Thyroid gland (tissue), 4 donors: ENCODE measurements around the gene INHBE. TPM values are rescaled to one million over a fixed set of nuclear protein-coding genes. Genes with fewer than 3 reads are reported as not detected.
"Not testable (repeated sequence)": the region's sequence is repeated elsewhere in the genome, so short reads cannot be mapped to it uniquely, and the experiment has no call there.

Source experiments
- DNase-seq, 2 donors: peaks; one replicate each; pipeline ENCODE4 v3.0.0-alpha.2; 2019
- H3K27ac ChIP-seq, 3 donors: fragments of 200-600 bp; sonication (generic); 1 replicate in 2 of 3; 2 replicates in 1 of 3; pipeline ENCODE4 v1.5.1; 2016 to 2019; ENCODE audit warnings: mild to moderate bottlenecking in 1 of 3, moderate library complexity in 1 of 3
- H3K27me3 ChIP-seq: fragments of 200-600 bp; sonication (generic); one replicate; pipeline ENCODE4 v1.5.1; 2019
- H3K36me3 ChIP-seq, 2 donors: fragments of 200-600 bp; sonication (generic); one replicate each; pipeline ENCODE4 v1.5.1; 2016 to 2019
- H3K4me1 ChIP-seq, 2 donors: fragments of 200-600 bp; sonication (generic); one replicate each; pipeline ENCODE4 v1.5.1; 2017 to 2019
- H3K4me3 ChIP-seq, 3 donors: fragments of 200-600 bp; sonication (generic); replicated peaks in 1 of 3; 1 replicate in 2 of 3; 2 replicates in 1 of 3; pipeline ENCODE4 v1.5.1; 2016; ENCODE audit warnings: mild to moderate bottlenecking in 1 of 3
- H3K9me3 ChIP-seq: fragments of 200-600 bp; sonication (generic); one replicate; pipeline ENCODE4 v1.5.1; 2017
- CTCF ChIP-seq, 6 experiments: fragments of 200-600 bp in 3 of 6; fragments of 450-650 bp in 3 of 6; sonication (generic) in 3 of 6; IDR thresholded peaks; one replicate each; pipeline ENCODE4 v1.5.1; 2016 to 2019; ENCODE audit warnings: antibody characterized with exemption in 6 of 6, mild to moderate bottlenecking in 2 of 6, inconsistent platforms in 1 of 6, moderate library complexity in 1 of 6
- POLR2A ChIP-seq, 2 donors: fragments of 450-650 bp; IDR thresholded peaks; one replicate each; pipeline ENCODE4 v1.6.1; 2017; ENCODE audit warnings: antibody characterized with exemption in 2 of 2, mild to moderate bottlenecking in 2 of 2, moderate library complexity in 1 of 2
- WGBS, 2 donors: methylation state at CpG; one replicate each; pipeline ENCODE4 v1.1.5; 2017; 5-methylcytosine and 5-hydroxymethylcytosine counted together
- intact Hi-C: fragments of 100-400 bp; cut with DNase I; formaldehyde crosslinking; loops from one replicate; pipeline ENCODE4 v1.15.1; 2023
- total RNA-seq, 4 donors: library from RNA; depleted of rRNA; stranded (reverse); fragments of >200 nt; gene quantifications; one replicate each; pipeline ENCODE4 v1.2.3, GENCODE V29; 2016

The INHBE gene
- total RNA-seq, 4 donors from 2014 or later, result not detected

- Histone ChIP-seq H3K4me3 (no peak overlapping the region), H3K27me3 (no peaks in the 10 kb centered on the region), H3K27ac (no peak overlapping the region), H3K9me3 (no peaks in the 10 kb centered on the region), H3K36me3 (peaks cover 12 to 21% of the 10 kb centered on the region in 2 donors), H3K4me1 (peaks cover 7 to 14% of the 10 kb centered on the region in 2 donors)
- no peak for DNase-seq
- no peak for TF ChIP-seq POLR2A (IDR thresholded peaks at IDR 0.05)
- intact Hi-C loops, result no loop called here
- WGBS, 2 donors, result 92 to 93% methylated on average over 15 of the region's 15 CpGs
These were observed 36.5 kb downstream of the INHBE start for GRCh38 chr12:57491393-57492280.

- H3K27ac ChIP-seq, H3K27me3 ChIP-seq, DNase-seq, H3K9me3 ChIP-seq, H3K4me1 ChIP-seq, intact Hi-C loops, H3K4me3 ChIP-seq: not testable (repeated sequence)
- WGBS, 2 donors, result 95 to 97% methylated on average over 19 to 28 of the region's 48 CpGs
- H3K36me3 ChIP-seq, result peaks cover 23 to 36% of the 10 kb centered on the region in 2 donors
These were observed 40.1 kb downstream of the INHBE start for GRCh38 chr12:57495051-57495701.

- Histone ChIP-seq H3K36me3 (peaks cover 24 to 34% of the 10 kb centered on the region in 2 donors), H3K27ac (no peak overlapping the region), H3K4me1 (no peaks in the 10 kb centered on the region), H3K9me3 (no peaks in the 10 kb centered on the region), H3K27me3 (no peaks in the 10 kb centered on the region), H3K4me3 (no peak overlapping the region)
- intact Hi-C loops, result no loop called here
- TF ChIP-seq POLR2A (IDR thresholded peaks at IDR 0.05) (no peak), CTCF (IDR thresholded peaks at IDR 0.05) (no peak)
- DNase-seq, result no peak
These were observed 41.7 kb downstream of the INHBE start for GRCh38 chr12:57496822-57497221.

GRCh38 chr12:57497223-57498131 is 42.4 kb downstream of the INHBE start:
- WGBS, 2 donors, result 95% methylated on average over 12 of the region's 12 CpGs
- no peak overlapping the region for H3K27ac ChIP-seq
- TF ChIP-seq CTCF (IDR thresholded peaks at IDR 0.05) (no peak), POLR2A (IDR thresholded peaks at IDR 0.05) (no peak)
- intact Hi-C loops, result no loop called here
- no peaks in the 10 kb centered on the region for H3K27me3 ChIP-seq
- H3K4me3 ChIP-seq, result no peak overlapping the region
- DNase-seq, result no peak
- no peaks in the 10 kb centered on the region for H3K9me3 ChIP-seq
- peaks cover 23 to 38% of the 10 kb centered on the region in 2 donors for H3K36me3 ChIP-seq
- no peaks in the 10 kb centered on the region for H3K4me1 ChIP-seq

GRCh38 chr12:57498132-57498502 is 43.0 kb downstream of the INHBE start:
- no peak for DNase-seq
- H3K4me1 ChIP-seq, result no peaks in the 10 kb centered on the region
- no peak for TF ChIP-seq POLR2A (IDR thresholded peaks at IDR 0.05)
- TF ChIP-seq CTCF (IDR thresholded peaks at IDR 0.05), result no peak
- peaks cover 23 to 44% of the 10 kb centered on the region in 2 donors for H3K36me3 ChIP-seq
- H3K9me3 ChIP-seq, result no peaks in the 10 kb centered on the region
- H3K27me3 ChIP-seq, result no peaks in the 10 kb centered on the region
- WGBS, 2 donors, result 94% methylated on average over 9 of the region's 9 CpGs
- intact Hi-C loops, result no loop called here
- no peak overlapping the region for H3K27ac ChIP-seq
- no peak overlapping the region for H3K4me3 ChIP-seq
